SK-N-SH (cell line): ENCODE results near the gene SERPINH1.

ENCODE experiments used
- CHD2 ChIP-seq: fragments of 150-350 bp; IDR thresholded peaks from 2 replicates; pipeline ENCODE4 v1.6.1; 2018; ENCODE audit warnings: low read length; ENCODE audit not compliant: partially characterized antibody
- CTCF ChIP-seq: fragments of 200-600 bp; sonication (generic); IDR thresholded peaks from 2 replicates; pipeline ENCODE4 v1.6.1; 2017; ENCODE audit warnings: antibody characterized with exemption, mild to moderate bottlenecking, moderate library complexity
- EP300 ChIP-seq, 2 experiments: IDR thresholded peaks; 2 replicates each; pipeline versions ENCODE4 v1.4.0 to v1.6.1; 2012; ENCODE audit warnings: borderline replicate concordance in 1 of 2, low read depth in 1 of 2, low read length in 1 of 2
- GABPA ChIP-seq: IDR thresholded peaks from 2 replicates; pipeline ENCODE4 v1.4.0; 2012; ENCODE audit warnings: low read depth, mild to moderate bottlenecking
- GATA2 ChIP-seq: sonication (generic); formaldehyde crosslinking; IDR thresholded peaks from 2 replicates; pipeline ENCODE4 v1.5.0; 2020; ENCODE audit warnings: mild to moderate bottlenecking, missing genetic modification reagents
- RXRA ChIP-seq: IDR thresholded peaks from 2 replicates; pipeline ENCODE4 v1.4.0; 2012; ENCODE audit warnings: low read depth, mild to moderate bottlenecking, borderline replicate concordance
- SIN3A ChIP-seq: IDR thresholded peaks from 2 replicates; pipeline ENCODE4 v1.6.1; 2012; ENCODE audit warnings: low read depth, mild to moderate bottlenecking, low read length, moderate library complexity, borderline replicate concordance
- SMC3 ChIP-seq: IDR thresholded peaks from 2 replicates; pipeline ENCODE4 v1.6.1; 2012; ENCODE audit warnings: low read depth, low read length, improper control_type of control experiment
- USF2 ChIP-seq: fragments of 150-350 bp; IDR thresholded peaks from 2 replicates; pipeline ENCODE4 v1.6.1; 2017; ENCODE audit warnings: antibody characterized with exemption, low read length, low read depth, borderline replicate concordance
- TF ChIP-seq, protein P1 (sequence below): IDR thresholded peaks from 2 replicates; pipeline ENCODE4 v1.6.1; 2012; ENCODE audit warnings: mild to moderate bottlenecking, low read depth, low read length, moderate library complexity
- TF ChIP-seq, protein P2 (sequence below): IDR thresholded peaks from 2 replicates; pipeline ENCODE4 v1.4.0; 2012; ENCODE audit warnings: low read depth, borderline replicate concordance
- TF ChIP-seq, protein P3 (sequence below): IDR thresholded peaks from 2 replicates; pipeline ENCODE4; 2012

GRCh38 chr11:75596914-75597313 is 34.9 kb downstream of the SERPINH1 start:
- no peak for TF ChIP-seq RXRA
- TF ChIP-seq SMC3 = no peak
- no peak for TF ChIP-seq CTCF
- TF ChIP-seq, protein P1, sequence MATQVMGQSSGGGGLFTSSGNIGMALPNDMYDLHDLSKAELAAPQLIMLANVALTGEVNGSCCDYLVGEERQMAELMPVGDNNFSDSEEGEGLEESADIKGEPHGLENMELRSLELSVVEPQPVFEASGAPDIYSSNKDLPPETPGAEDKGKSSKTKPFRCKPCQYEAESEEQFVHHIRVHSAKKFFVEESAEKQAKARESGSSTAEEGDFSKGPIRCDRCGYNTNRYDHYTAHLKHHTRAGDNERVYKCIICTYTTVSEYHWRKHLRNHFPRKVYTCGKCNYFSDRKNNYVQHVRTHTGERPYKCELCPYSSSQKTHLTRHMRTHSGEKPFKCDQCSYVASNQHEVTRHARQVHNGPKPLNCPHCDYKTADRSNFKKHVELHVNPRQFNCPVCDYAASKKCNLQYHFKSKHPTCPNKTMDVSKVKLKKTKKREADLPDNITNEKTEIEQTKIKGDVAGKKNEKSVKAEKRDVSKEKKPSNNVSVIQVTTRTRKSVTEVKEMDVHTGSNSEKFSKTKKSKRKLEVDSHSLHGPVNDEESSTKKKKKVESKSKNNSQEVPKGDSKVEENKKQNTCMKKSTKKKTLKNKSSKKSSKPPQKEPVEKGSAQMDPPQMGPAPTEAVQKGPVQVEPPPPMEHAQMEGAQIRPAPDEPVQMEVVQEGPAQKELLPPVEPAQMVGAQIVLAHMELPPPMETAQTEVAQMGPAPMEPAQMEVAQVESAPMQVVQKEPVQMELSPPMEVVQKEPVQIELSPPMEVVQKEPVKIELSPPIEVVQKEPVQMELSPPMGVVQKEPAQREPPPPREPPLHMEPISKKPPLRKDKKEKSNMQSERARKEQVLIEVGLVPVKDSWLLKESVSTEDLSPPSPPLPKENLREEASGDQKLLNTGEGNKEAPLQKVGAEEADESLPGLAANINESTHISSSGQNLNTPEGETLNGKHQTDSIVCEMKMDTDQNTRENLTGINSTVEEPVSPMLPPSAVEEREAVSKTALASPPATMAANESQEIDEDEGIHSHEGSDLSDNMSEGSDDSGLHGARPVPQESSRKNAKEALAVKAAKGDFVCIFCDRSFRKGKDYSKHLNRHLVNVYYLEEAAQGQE = no peak
- TF ChIP-seq EP300 (IDR thresholded peaks at IDR 0.05; ENCODE audit: borderline replicate concordance in 1 of 2, low read depth in 1 of 2, low read length in 1 of 2) = no peak
- no peak for TF ChIP-seq USF2
- TF ChIP-seq, protein P2, sequence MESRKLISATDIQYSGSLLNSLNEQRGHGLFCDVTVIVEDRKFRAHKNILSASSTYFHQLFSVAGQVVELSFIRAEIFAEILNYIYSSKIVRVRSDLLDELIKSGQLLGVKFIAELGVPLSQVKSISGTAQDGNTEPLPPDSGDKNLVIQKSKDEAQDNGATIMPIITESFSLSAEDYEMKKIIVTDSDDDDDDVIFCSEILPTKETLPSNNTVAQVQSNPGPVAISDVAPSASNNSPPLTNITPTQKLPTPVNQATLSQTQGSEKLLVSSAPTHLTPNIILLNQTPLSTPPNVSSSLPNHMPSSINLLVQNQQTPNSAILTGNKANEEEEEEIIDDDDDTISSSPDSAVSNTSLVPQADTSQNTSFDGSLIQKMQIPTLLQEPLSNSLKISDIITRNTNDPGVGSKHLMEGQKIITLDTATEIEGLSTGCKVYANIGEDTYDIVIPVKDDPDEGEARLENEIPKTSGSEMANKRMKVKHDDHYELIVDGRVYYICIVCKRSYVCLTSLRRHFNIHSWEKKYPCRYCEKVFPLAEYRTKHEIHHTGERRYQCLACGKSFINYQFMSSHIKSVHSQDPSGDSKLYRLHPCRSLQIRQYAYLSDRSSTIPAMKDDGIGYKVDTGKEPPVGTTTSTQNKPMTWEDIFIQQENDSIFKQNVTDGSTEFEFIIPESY = no peak
- no peak for TF ChIP-seq CHD2
- no peak for TF ChIP-seq GATA2
- TF ChIP-seq SIN3A = no peak
- TF ChIP-seq, protein P3, sequence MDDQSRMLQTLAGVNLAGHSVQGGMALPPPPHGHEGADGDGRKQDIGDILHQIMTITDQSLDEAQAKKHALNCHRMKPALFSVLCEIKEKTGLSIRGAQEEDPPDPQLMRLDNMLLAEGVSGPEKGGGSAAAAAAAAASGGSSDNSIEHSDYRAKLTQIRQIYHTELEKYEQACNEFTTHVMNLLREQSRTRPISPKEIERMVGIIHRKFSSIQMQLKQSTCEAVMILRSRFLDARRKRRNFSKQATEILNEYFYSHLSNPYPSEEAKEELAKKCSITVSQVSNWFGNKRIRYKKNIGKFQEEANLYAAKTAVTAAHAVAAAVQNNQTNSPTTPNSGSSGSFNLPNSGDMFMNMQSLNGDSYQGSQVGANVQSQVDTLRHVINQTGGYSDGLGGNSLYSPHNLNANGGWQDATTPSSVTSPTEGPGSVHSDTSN = no peak
- TF ChIP-seq GABPA = no peak
